MM.1S (cell line): ENCODE measurements around the gene DSTN.

Experiments used
- CTCF ChIP-seq: fragments of 300-600 bp; sonication (generic); IDR thresholded peaks from 2 replicates; pipeline ENCODE4 v1.5.1; 2016; ENCODE audit warnings: antibody characterized with exemption, low read length, mixed read lengths
- EZH2 ChIP-seq: fragments of 300-600 bp; sonication (generic); optimal IDR thresholded peaks from 2 replicates; pipeline ENCODE3; 2017; ENCODE audit warnings: low read depth, mild to moderate bottlenecking, antibody characterized with exemption, low read length, mixed read lengths
- EZH2phosphoT487 ChIP-seq: fragments of 300-600 bp; sonication (generic); IDR thresholded peaks from 2 replicates; pipeline ENCODE4 v1.6.1; 2018; ENCODE audit warnings: antibody characterized with exemption, low read length

- no peak for TF ChIP-seq CTCF
- no peak for TF ChIP-seq EZH2phosphoT487
- TF ChIP-seq EZH2 = no peak
Observed at GRCh38 chr20:17543531-17544131, 26.2 kb upstream of the DSTN start.
